Left colon (tissue), 2 donors: ENCODE measurements around the gene ROR1. TPM values are rescaled to one million over a fixed set of nuclear protein-coding genes. Genes with fewer than 3 reads are reported as not detected.
A peak's percentile ranks its signal among the peaks of the same experiment; 100 is the strongest.

Experiments used
- ATAC-seq: fragments of 200-7000 bp; cut with Tn5 transposase; one replicate; pipeline ENCODE4 v1.9.1; 2020; ENCODE audit warnings: mild to moderate bottlenecking, moderate library complexity
- DNase-seq, 2 donors: peaks; one replicate each; pipeline ENCODE4 v3.0.0-alpha.2; 2020
- intact Hi-C, 2 donors: fragments of 100-400 bp; cut with DNase I in 1 of 2; cut with micrococcal nuclease in 1 of 2; formaldehyde crosslinking; loops; one replicate each; pipeline versions ENCODE4 v1.11.2 to v1.14.0; 2022; cut with DNase I, micrococcal nuclease
- total RNA-seq, 2 donors: library from RNA; stranded (reverse); fragmentation: NEBNext Ultra II Directional; extraction: Animal tissue kit (Norgen Biotek cat#: 25700); gene quantifications; one replicate each; pipeline ENCODE4 v1.2.1, GENCODE V29; 2021
- donor health status: DM: no; HTN: no; CAD: no.
- donor health status: DM: yes; HTN: yes; CAD: no.

The ROR1 gene
- total RNA-seq, 2 donors from 2014 or later, result 5.1 to 7.1 TPM

DNA sequence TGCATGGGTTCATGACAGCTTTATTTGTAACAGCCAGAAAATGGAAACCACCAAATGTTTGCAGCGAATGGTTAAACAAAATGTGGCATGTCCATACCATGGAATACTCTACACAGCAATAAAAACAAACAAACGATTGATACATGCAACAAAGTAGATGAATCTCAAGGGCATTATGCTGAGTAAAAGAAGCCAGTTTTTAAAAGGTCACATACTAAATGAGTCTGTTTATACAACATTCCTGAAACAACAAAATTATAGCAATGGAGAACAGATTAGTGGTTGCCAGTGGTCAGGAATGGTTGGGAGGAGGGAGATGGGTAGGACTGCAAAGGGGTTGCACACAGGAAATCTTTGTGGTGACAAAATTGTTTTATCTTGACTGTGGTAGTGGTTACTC is 227.2 kb downstream of the ROR1 start:
- DNase-seq, result no peak
- ATAC-seq, result no peak
- intact Hi-C loops, result no loop called here

DNA sequence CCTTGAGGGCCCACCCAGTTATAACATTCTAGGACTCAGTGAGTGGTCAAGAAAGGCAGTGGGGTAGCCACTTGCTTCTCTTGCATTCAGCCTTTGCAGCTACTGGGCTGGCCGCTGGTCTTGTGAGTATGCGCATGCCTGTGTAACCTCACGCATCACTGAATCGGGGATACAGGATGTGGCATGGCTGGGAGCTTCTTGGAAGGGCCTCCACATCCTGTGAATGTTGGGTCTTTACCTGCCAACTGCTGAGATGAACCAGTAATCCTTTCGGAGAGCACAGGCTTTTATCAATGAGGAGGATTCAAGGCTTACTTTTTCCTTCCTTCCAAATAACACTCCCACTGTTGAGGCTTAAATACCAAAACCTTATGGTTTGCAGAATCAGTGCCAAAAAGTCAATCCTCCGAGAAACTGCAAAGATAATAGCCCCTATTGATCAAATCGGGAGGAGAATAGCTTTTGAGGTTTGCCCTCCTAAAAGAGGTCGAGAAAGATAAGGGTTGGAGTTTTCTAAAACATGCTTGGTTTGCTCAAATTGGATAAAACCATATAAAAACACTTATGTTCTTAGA is 230.7 kb downstream of the ROR1 start:
- intact Hi-C loops, result no loop called here
- no peak for ATAC-seq
- DNase-seq, result no peak

DNA sequence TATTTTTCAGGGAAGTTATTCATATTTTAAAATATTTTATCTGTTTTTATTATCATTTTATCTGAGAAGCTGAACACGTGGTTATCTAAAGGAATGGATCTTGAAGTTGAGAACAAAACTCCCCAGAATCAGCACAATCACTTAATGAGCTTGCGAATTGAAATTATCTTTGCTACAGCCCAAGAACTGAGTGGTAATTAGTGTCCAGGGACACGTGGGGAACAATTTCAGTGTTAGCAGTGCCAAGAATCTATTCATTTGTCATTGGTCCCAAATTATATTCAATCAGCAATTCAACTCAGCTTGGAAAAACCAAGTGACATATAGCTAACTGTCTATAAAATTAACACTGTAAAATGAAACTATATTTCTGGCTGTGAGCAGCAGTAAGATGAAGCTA is 232.0 kb downstream of the ROR1 start:
- DNase-seq (no peak), ATAC-seq (no peak)
- intact Hi-C loops, result no loop called here

GRCh38 chr1:64006276-64007051 is 232.6 kb downstream of the ROR1 start:
- intact Hi-C loops, result no loop called here
- ATAC-seq (peak; percentile 44), DNase-seq (no peak)

DNA sequence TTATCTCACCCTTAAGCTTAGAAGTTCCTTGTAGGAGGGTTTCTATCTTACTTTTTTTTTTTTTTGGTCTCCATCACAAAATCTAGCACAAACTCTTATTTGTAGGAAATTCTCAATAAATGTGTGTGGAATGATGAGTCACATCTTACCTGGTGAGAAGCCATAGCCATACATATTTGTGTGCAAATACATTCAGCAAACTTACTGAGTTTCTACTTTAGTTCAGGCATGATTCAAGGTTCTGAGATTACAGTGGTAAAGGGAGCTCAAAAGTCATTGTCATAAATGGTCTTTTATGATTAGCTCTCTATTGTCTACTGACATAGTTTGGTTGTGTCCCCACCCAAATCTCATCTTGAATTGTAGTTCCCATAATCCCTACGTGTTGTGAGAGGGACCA is 236.5 kb downstream of the ROR1 start:
- ATAC-seq (no peak), DNase-seq (no peak)
- intact Hi-C loops, result no loop called here

DNA sequence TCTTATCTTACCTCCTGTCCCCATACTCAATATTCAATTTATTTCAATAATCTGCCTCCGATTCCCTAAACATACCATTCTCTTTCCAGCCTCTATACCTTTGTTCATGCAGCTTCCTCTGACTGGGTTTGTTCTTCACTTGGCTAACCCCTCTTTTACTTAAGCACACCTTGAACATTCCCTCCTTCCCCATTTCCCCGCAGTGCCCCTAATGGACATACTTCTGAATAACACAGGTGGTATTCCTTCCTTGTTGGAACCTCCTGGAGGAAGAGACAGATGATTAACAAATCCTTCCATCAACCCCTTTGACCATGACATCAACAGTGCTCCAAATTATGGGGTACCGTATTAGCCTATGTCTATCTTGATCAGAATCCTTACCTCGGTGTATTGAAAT is 239.6 kb downstream of the ROR1 start:
- ATAC-seq, result no peak
- no peak for DNase-seq
- intact Hi-C loops, result no loop called here

- DNase-seq (peak in 1 of 2 donors; percentile 8), ATAC-seq (peak; percentile 48)
- intact Hi-C loops, result no loop called here
Measured at GRCh38 chr1:64019818-64020217, 246.0 kb downstream of the ROR1 start.

GRCh38 chr1:64021066-64021465 is 247.2 kb downstream of the ROR1 start:
- intact Hi-C loops, result no loop called here
- no peak for ATAC-seq
- DNase-seq, result no peak

GRCh38 chr1:64025051-64025450 is 251.2 kb downstream of the ROR1 start:
- ATAC-seq (no peak), DNase-seq (no peak)
- intact Hi-C loops, result no loop called here

GRCh38 chr1:64029037-64029436 is 255.2 kb downstream of the ROR1 start:
- ATAC-seq (no peak), DNase-seq (no peak)
- intact Hi-C loops, result no loop called here

DNA sequence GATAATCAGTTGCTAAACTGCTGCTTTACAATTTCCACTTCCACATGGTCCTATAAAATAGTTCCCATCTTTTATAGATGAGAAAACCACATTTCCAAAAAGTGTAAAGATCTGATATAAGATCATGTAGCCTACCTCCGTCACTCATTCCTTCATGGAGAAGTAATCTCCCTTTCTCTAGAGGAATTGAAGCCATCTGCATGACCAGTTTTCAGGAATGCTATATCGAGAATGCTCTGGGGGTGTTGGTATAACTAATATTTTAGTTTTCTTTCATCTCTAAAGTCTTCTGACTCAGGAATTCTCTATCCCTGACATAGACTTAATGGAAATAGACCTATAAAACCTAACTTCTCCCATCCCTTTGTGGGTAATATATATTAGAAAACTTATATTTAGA is 256.6 kb downstream of the ROR1 start:
- no peak for ATAC-seq
- no peak for DNase-seq
- intact Hi-C loops, result no loop called here

GRCh38 chr1:64031236-64031635 is 257.4 kb downstream of the ROR1 start:
- ATAC-seq, result no peak
- DNase-seq, result no peak
- intact Hi-C loops, result no loop called here

- no peak for ATAC-seq
- intact Hi-C loops, result no loop called here
- no peak for DNase-seq
Measured at GRCh38 chr1:64033667-64034220, 259.9 kb downstream of the ROR1 start.

GRCh38 chr1:64036549-64036948 is 262.7 kb downstream of the ROR1 start:
- ATAC-seq, result no peak
- DNase-seq, result no peak
- intact Hi-C loops, result no loop called here

GRCh38 chr1:64038119-64038518 is 264.3 kb downstream of the ROR1 start:
- intact Hi-C loops, result no loop called here
- ATAC-seq (no peak), DNase-seq (no peak)

DNA sequence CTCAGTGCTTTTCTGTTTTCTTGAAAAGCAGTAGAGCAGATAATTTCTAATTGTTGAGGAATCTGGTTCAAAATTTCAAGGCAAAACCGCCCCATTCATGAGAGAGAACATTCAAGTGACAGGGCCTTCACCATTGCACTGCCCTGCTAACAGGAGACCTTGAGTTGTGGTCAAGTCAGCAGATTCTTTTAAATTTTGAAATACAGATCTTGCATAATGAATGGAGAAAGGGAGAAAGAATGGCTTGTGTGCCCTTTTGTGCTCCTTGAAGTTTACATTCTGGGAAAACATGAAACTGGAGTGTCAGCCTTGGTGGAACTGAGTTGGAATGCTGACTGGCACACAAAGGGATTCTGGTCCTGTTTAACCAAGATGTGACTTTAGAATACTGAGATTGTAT is 265.1 kb downstream of the ROR1 start:
- ATAC-seq, result no peak
- DNase-seq, result no peak

GRCh38 chr1:64039390-64039926 is 265.6 kb downstream of the ROR1 start:
- no peak for DNase-seq
- intact Hi-C loops, result no loop called here
- ATAC-seq, result no peak

More for the DNA sequence above, 265.1 kb downstream of the ROR1 start:
- intact Hi-C loops, result no loop called here

DNA sequence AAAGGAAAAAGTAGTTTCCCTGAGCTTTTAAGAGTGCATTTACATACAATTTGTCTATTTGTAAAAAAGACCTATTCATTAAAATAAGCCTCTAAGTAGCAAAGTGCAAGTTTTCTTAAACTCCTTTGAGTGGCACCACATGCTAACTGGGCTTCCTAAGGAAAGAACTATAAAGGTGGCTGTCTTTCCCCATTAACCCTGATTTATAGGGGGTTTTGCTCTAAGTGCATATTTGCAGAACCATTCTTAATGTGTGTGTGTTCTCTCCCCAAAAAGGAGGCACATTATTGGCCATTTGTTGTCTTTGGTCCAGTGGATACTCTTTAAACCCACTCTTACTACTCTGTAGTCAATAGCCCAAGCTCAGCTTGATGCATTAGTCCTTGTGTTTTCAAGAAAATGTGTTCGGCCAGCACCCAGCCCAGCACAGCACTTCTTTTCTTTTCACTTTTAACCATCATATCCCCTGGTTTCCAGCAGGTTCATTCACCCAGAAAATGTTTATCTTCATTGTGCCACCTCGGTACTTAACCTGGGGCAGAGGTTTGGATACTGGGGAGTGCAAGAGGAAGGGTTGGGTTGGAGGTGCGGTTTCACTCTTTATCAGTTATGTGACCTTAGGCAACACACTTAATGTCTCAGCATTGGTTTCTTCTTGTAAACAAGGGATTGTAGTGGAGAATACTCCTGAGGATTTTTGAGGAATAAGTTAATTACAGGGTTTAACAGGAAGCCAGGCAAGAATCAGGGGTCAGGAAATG is 267.7 kb downstream of the ROR1 start:
- ATAC-seq (no peak), DNase-seq (no peak)
- intact Hi-C loops, result no loop called here

DNA sequence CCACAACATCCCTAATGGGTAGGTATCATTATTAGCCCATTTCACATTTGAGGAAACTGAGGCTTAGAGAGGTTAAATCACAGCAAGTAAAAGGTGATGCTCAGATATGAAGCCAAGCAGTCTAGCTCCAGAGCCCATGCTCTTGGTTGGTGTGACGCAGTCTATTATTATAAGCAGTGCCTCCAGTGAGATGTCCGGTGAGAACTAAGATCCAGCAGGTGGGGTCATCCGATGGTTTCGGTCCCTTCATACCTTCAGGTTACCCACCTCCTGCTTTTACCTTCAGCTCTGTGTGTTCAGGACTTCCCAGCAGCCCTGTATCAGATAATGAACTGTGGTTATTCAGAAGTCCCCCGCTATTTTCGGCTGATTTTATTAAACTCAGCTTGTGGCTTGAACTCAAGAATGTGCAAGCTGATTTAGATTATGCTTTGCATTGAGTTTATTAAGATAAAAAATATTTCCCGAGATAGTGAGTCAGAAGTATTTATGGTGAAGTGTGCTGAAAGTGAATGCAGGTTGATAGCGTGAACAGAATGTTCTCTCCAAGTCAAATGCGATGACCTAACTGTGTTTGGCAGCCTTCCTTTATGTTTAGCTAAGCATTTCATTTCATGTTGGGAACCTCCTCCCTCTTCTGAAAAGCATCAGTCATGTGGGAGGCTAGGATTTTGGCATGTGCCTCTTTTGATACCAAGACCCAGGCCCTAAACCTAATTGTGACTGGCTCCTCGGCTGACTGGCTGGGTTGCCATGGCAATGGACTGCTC is 268.7 kb downstream of the ROR1 start:
- intact Hi-C loops, result no loop called here
- ATAC-seq (no peak), DNase-seq (no peak)
